Lower leg skin (tissue), 3 donors: ENCODE measurements around the gene GPRC5D.

Experiments
- CTCF ChIP-seq, 3 donors: fragments of 450-650 bp; IDR thresholded peaks; one replicate each; pipeline ENCODE4 v1.5.1; 2016; ENCODE audit warnings: antibody characterized with exemption in 3 of 3, mild to moderate bottlenecking in 3 of 3, moderate library complexity in 2 of 3
- POLR2A ChIP-seq, 2 donors: fragments of 450-650 bp; IDR thresholded peaks; one replicate each; pipeline ENCODE4 v1.6.1; 2016 to 2017; ENCODE audit warnings: antibody characterized with exemption in 2 of 2, mild to moderate bottlenecking in 1 of 2, moderate library complexity in 1 of 2

- TF ChIP-seq CTCF (IDR thresholded peaks at IDR 0.05) (no peak), POLR2A (IDR thresholded peaks at IDR 0.05) (no peak)
Observed at GRCh38 chr12:13000925-13001774, 49.2 kb upstream of the GPRC5D start.
